Activated naive CD4-positive, alpha-beta T cell treated with anti-CD3 and anti-CD28 coated beads, Interleukin-2, amount 10 ng/mL, durations not matched to agents 7 days and 5 days (primary cell): Measurements from ENCODE around the gene AKAP11.

Source experiments
- CTCF ChIA-PET: fragments of 350-600 bp; sonication (Branson Sonifier 250); formaldehyde crosslinking; loops from one replicate; lab custom pipeline; 2021; ENCODE audit warnings: antibody characterized with exemption; lab: Charles Lee
- DNase-seq: peaks from one replicate; pipeline ENCODE4 v3.0.0-alpha.2; 2020
- H3K27ac Mint-ChIP-seq: one replicate; pipeline ENCODE4 v1.8.0; 2021; ENCODE audit warnings: mild to moderate bottlenecking, moderate library complexity, mixed read lengths
- H3K27me3 Mint-ChIP-seq: one replicate; pipeline ENCODE4 v1.8.0; 2021; ENCODE audit warnings: mild to moderate bottlenecking, mixed read lengths
- H3K36me3 Mint-ChIP-seq: one replicate; pipeline ENCODE4 v1.8.0; 2021; ENCODE audit warnings: mixed read lengths
- H3K4me1 Mint-ChIP-seq: one replicate; pipeline ENCODE4 v1.8.0; 2021; ENCODE audit warnings: mixed read lengths
- H3K4me3 Mint-ChIP-seq: one replicate; pipeline ENCODE4 v1.8.0; 2021; ENCODE audit warnings: mild to moderate bottlenecking, moderate library complexity, mixed read lengths
- H3K9me3 Mint-ChIP-seq: one replicate; pipeline ENCODE4 v1.8.0; 2021; ENCODE audit warnings: mixed read lengths

Gene AKAP11

GRCh38 chr13:42260903-42261654, 10.9 kb upstream of the AKAP11 start:
- H3K9me3 Mint-ChIP-seq, result peaks cover 6% of the 10 kb centered on the region
- H3K27ac Mint-ChIP-seq, result no peak overlapping the region
- H3K4me1 Mint-ChIP-seq, result peaks cover 14% of the 10 kb centered on the region
- H3K27me3 Mint-ChIP-seq, result peaks cover 8% of the 10 kb centered on the region
- CTCF ChIA-PET, result interaction anchor here (1.1 kb wide), 1 partner anchor 61 kb away, joined by 3 read pairs; no protein-coding TSS in a partner anchor
- no peak overlapping the region for H3K4me3 Mint-ChIP-seq
- no peak for DNase-seq
- H3K36me3 Mint-ChIP-seq, result peaks cover 2% of the 10 kb centered on the region

- CTCF ChIA-PET, result no interaction called here
- H3K36me3 Mint-ChIP-seq, result peaks cover 7% of the 10 kb centered on the region
- peaks cover 15% of the 10 kb centered on the region for H3K4me1 Mint-ChIP-seq
- DNase-seq, result no peak
- H3K9me3 Mint-ChIP-seq, result peaks cover 4% of the 10 kb centered on the region
- H3K27me3 Mint-ChIP-seq, result peaks cover 12% of the 10 kb centered on the region
- no peak overlapping the region for H3K27ac Mint-ChIP-seq
- no peak overlapping the region for H3K4me3 Mint-ChIP-seq
Observed at GRCh38 chr13:42266473-42266872, 5.5 kb upstream of the AKAP11 start.

- CTCF ChIA-PET, result interaction anchor here (0.5 to 1.9 kb wide), 4 partner anchors 11 to 602 kb away, joined by 3 to 4 read pairs (median 3); no protein-coding TSS in a partner anchor
- DNase-seq, result no peak
- Mint-ChIP-seq H3K36me3 (peaks cover 13% of the 10 kb centered on the region), H3K4me1 (peaks cover 42% of the 10 kb centered on the region), H3K9me3 (peaks cover 4% of the 10 kb centered on the region), H3K27ac (peak overlapping the region; percentile 5), H3K27me3 (peaks cover 9% of the 10 kb centered on the region), H3K4me3 (peak overlapping the region; percentile 97)
Observed at GRCh38 chr13:42270160-42270856, 1.6 kb upstream of the AKAP11 start.

GRCh38 chr13:42270857-42271215, 1.1 kb upstream of the AKAP11 start:
- Mint-ChIP-seq H3K36me3 (peaks cover 16% of the 10 kb centered on the region), H3K4me3 (peak overlapping the region; percentile 97), H3K27ac (peak overlapping the region; percentile 91), H3K4me1 (peaks cover 47% of the 10 kb centered on the region), H3K27me3 (peaks cover 9% of the 10 kb centered on the region), H3K9me3 (peaks cover 4% of the 10 kb centered on the region)
- CTCF ChIA-PET, result interaction anchor here (0.6 to 1.9 kb wide), 3 partner anchors 11 to 603 kb away, joined by 3 to 4 read pairs (median 3); no protein-coding TSS in a partner anchor
- DNase-seq, result no peak

GRCh38 chr13:42271337-42272114, 426 bp upstream of the AKAP11 start:
- peaks cover 51% of the 10 kb centered on the region for H3K4me1 Mint-ChIP-seq
- CTCF ChIA-PET, result interaction anchor here (1.3 to 1.9 kb wide), 2 partner anchors 12 to 603 kb away, joined by 3 to 4 read pairs; no protein-coding TSS in a partner anchor
- peaks cover 9% of the 10 kb centered on the region for H3K27me3 Mint-ChIP-seq
- H3K4me3 Mint-ChIP-seq, result peak overlapping the region; percentile 97
- peaks cover 4% of the 10 kb centered on the region for H3K9me3 Mint-ChIP-seq
- peak overlapping the region; percentile 91 for H3K27ac Mint-ChIP-seq
- H3K36me3 Mint-ChIP-seq, result peaks cover 17% of the 10 kb centered on the region
- DNase-seq, result peak; percentile 96

- CTCF ChIA-PET, result interaction anchor here (1.2 kb wide), 1 partner anchor 206 kb away, joined by 3 read pairs; no protein-coding TSS in a partner anchor
- Mint-ChIP-seq H3K9me3 (peaks cover 4% of the 10 kb centered on the region), H3K27ac (peak overlapping the region; percentile 95), H3K4me1 (peaks cover 60% of the 10 kb centered on the region), H3K36me3 (peaks cover 21% of the 10 kb centered on the region), H3K4me3 (peak overlapping the region; percentile 97), H3K27me3 (peaks cover 5% of the 10 kb centered on the region)
- no peak for DNase-seq
Observed at GRCh38 chr13:42272804-42273175, 838 bp downstream of the AKAP11 start.

- no peak for DNase-seq
- Mint-ChIP-seq H3K27me3 (peaks cover 4% of the 10 kb centered on the region), H3K9me3 (peaks cover 4% of the 10 kb centered on the region), H3K36me3 (peaks cover 23% of the 10 kb centered on the region), H3K4me3 (no peak overlapping the region), H3K27ac (no peak overlapping the region), H3K4me1 (peaks cover 66% of the 10 kb centered on the region)
- CTCF ChIA-PET, result no interaction called here
Observed at GRCh38 chr13:42274386-42275097, 2.6 kb downstream of the AKAP11 start.

- Mint-ChIP-seq H3K9me3 (peaks cover 4% of the 10 kb centered on the region), H3K27ac (peak overlapping the region; percentile 30), H3K27me3 (peaks cover 4% of the 10 kb centered on the region), H3K4me1 (peaks cover 64% of the 10 kb centered on the region), H3K4me3 (no peak overlapping the region), H3K36me3 (peaks cover 23% of the 10 kb centered on the region)
- no peak for DNase-seq
- CTCF ChIA-PET, result no interaction called here
Observed at GRCh38 chr13:42275098-42275471, 3.1 kb downstream of the AKAP11 start.

- Mint-ChIP-seq H3K27me3 (peaks cover 4% of the 10 kb centered on the region), H3K36me3 (peaks cover 21% of the 10 kb centered on the region), H3K4me1 (peaks cover 61% of the 10 kb centered on the region), H3K27ac (peak overlapping the region; percentile 30), H3K4me3 (no peak overlapping the region), H3K9me3 (peaks cover 4% of the 10 kb centered on the region)
- CTCF ChIA-PET, result no interaction called here
- DNase-seq, result no peak
Observed at GRCh38 chr13:42275506-42275905, 3.6 kb downstream of the AKAP11 start.

GRCh38 chr13:42276683-42277082, 4.7 kb downstream of the AKAP11 start:
- CTCF ChIA-PET, result no interaction called here
- Mint-ChIP-seq H3K9me3 (no peaks in the 10 kb centered on the region), H3K36me3 (peaks cover 16% of the 10 kb centered on the region), H3K4me1 (peaks cover 49% of the 10 kb centered on the region), H3K27ac (no peak overlapping the region), H3K27me3 (peaks cover 3% of the 10 kb centered on the region), H3K4me3 (no peak overlapping the region)
- no peak for DNase-seq

- no peak overlapping the region for H3K27ac Mint-ChIP-seq
- no peaks in the 10 kb centered on the region for H3K9me3 Mint-ChIP-seq
- no peaks in the 10 kb centered on the region for H3K27me3 Mint-ChIP-seq
- H3K36me3 Mint-ChIP-seq, result peaks cover 16% of the 10 kb centered on the region
- DNase-seq, result no peak
- no peak overlapping the region for H3K4me3 Mint-ChIP-seq
- peaks cover 51% of the 10 kb centered on the region for H3K4me1 Mint-ChIP-seq
- CTCF ChIA-PET, result no interaction called here
Observed at GRCh38 chr13:42277618-42278276, 5.8 kb downstream of the AKAP11 start.

GRCh38 chr13:42279080-42279479, 7.1 kb downstream of the AKAP11 start:
- Mint-ChIP-seq H3K9me3 (no peaks in the 10 kb centered on the region), H3K36me3 (peaks cover 19% of the 10 kb centered on the region), H3K4me3 (no peak overlapping the region), H3K4me1 (peaks cover 45% of the 10 kb centered on the region), H3K27ac (no peak overlapping the region), H3K27me3 (no peaks in the 10 kb centered on the region)
- CTCF ChIA-PET, result interaction anchor here (1.9 kb wide), 1 partner anchor 198 kb away, joined by 4 read pairs; no protein-coding TSS in a partner anchor
- no peak for DNase-seq

- Mint-ChIP-seq H3K27ac (no peak overlapping the region), H3K4me1 (peaks cover 38% of the 10 kb centered on the region), H3K27me3 (no peaks in the 10 kb centered on the region), H3K36me3 (peaks cover 19% of the 10 kb centered on the region), H3K9me3 (no peaks in the 10 kb centered on the region), H3K4me3 (no peak overlapping the region)
- DNase-seq, result no peak
- CTCF ChIA-PET, result interaction anchor here (1.9 kb wide), 1 partner anchor 197 kb away, joined by 4 read pairs; no protein-coding TSS in a partner anchor
Observed at GRCh38 chr13:42279986-42280385, 8.0 kb downstream of the AKAP11 start.
